HS-27A (cell line): Measurements from ENCODE around the gene KRT6B.

ENCODE experiments used
- DNase-seq: peaks from one replicate; pipeline ENCODE4 v3.0.0-alpha.2; 2012; ENCODE audit warnings: low read depth, missing footprints

KRT6B gene

DNA sequence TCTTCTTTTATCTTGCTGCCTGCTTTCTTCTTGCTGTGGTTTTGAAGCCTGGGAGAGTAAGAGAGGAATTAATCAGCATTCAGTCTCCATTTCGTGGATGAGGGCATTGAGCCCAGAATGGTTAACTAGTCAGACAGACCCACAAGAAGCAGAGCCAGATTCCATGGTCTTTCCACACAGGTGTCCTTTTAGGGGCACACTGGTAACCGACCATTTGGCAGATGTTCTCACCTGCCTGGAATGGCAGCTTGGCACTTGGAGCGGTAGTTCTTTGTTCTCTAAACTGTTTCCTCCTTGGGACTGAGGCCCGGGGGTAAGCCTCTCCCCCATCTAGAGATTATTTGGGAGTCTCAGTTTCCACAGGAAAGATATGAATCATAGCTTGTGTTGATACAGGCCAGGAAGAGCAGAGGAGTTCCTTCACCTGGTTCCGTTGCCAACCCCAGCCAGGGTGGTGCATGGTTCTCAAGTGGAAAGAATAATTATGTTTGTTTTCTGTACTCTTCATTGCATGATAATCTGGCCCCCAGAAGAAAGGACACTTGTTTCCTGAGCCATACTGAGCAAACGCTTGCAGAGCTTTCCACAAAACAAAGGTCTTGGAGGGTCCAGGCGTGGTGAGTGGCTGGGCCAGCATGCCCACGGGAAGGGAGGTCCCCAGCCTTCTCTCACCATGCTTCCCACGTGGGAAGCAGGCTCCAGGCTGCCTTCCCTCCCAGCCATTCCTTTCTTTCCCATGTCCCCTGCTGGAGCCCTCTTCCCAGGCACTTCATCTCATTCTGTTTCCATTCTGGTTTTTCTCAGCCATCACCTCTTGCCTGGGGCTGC, 15.7 kb downstream of the KRT6B start:
- no peak for DNase-seq

DNA sequence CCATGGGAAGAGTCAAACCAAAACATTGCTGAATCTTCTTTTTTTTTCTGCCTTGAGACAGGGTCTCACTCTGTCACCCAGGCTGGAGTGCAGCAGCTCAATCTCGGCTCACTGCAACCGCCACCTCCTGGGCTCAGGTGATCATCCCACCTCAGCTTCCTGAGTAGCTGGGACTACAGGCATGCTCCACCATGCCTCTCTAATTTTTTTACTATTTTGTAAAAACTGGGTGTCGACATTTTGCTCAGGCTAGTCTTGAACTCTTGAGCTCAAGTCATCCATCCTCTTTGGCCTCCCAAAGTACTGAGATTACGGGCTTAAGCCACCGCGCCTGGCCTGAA, 16.3 kb downstream of the KRT6B start:
- DNase-seq = no peak

GRCh38 chr12:52434760-52435530, 17.0 kb downstream of the KRT6B start:
- DNase-seq = no peak

GRCh38 chr12:52434081-52434733, 17.7 kb downstream of the KRT6B start, which contains the start of gene KRT75:
Gene KRT75, minus strand, starts transcription at chr12:52434371. Its CDS starts 67 bp downstream, at chr12:52434304.
- DNase-seq = no peak

GRCh38 chr12:52433501-52434080, 18.4 kb downstream of the KRT6B start:
- no peak for DNase-seq

- no peak for DNase-seq
Observed at GRCh38 chr12:52432559-52433207, 19.3 kb downstream of the KRT6B start.

DNA sequence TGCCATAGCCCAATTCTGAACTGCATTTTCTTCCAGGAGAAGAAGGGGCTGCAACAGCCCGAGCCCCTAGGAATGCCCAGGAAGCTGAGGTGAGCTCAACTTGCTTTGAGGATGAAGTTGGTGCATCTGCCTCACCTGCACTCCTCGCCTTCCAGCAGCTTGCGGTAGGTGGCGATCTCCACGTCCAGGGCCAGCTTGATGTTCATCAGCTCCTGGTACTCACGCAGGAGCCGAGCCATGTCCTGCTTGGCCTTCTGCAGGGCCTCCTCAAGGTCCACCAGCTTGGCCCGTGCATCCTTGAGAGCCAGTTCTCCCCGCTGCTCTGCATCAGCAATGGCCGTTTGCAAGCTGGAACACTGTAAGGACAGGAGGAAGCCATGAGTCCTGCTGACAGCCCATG, 23.8 kb downstream of the KRT6B start:
- no peak for DNase-seq

- no peak for DNase-seq
Observed at GRCh38 chr12:52427083-52427482, 24.9 kb downstream of the KRT6B start.

DNA sequence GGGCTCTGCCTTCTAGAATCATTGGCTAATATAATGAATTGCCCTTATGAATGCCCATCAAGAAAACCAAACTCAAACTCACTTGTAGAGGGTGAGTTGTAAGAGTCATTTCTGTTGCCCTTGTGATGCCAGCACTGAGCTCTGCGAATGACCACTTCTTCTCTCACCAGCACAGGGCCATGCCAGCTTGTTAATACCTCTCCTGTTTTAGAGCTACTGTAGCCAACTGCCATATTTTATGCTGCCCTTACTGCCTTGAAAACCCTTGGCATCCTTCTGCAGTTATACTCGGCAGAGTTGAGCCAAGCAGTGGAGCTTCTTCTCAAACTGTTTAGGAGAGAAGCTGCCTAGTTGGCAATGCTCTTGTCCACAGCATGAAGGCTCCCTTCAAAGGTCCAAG, 25.9 kb downstream of the KRT6B start:
- no peak for DNase-seq

- no peak for DNase-seq
Observed at GRCh38 chr12:52425466-52425865, 26.5 kb downstream of the KRT6B start.

DNA sequence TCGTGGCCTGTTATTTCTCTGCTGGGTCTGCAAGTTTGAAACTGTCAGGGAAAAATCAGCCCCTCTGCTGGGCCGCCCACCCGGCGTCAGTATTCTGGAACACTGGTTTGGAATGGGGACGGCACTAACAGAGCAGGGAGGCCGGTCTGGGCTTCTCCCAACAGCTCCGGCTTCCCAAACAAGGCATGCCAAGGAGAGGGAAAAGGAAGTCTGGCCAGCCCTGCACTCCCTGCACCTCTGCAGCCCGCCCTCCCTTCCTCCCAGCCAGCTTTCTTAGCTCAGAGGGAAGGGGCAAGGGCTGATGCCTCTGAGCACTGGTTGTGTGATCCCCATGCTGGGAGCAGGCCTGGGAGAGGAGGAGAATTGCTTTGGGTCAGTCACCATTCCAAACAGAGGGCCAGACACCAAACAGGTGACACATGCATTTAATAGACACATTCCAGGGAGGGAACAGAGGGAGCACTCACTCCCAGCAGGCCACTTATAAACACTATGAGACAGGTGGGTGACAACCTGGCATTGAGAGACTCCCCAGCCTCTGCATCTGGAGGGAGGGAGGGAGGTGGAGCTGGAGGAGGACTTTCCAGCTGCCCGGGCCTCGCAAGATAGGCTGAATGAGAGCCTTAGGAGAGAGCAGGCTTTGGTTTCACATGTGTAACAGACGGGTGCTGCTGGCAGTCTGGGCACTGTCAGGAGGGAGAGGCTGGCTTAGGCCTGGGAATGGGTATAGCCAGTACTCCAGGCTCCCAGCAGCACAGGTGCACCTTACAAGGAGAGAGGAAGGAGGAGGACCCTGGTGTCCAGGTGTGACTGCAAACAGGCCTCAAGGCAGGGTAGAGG, 28.1 kb downstream of the KRT6B start:
- no peak for DNase-seq

- no peak for DNase-seq
Observed at GRCh38 chr12:52423035-52423434, 28.9 kb downstream of the KRT6B start.

DNA sequence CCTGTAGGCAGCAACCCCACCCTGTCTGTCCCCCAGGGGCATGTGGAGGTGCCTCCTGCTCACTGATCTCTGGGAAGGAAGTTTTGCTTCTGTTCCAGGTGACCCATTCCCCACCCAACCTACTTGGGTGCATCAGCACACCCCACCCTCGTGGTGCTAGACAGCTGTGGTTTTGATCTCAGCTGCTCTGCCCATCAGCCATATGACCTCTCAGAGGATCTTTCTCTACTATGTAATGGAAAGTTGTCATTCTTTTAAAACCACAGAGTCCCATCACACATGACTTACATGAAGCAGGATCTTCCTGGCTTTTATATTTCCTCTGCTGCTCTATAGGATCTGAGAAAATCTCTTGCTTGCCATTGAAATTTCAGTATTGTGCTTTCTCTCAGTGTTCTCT, 32.3 kb downstream of the KRT6B start:
- no peak for DNase-seq

DNA sequence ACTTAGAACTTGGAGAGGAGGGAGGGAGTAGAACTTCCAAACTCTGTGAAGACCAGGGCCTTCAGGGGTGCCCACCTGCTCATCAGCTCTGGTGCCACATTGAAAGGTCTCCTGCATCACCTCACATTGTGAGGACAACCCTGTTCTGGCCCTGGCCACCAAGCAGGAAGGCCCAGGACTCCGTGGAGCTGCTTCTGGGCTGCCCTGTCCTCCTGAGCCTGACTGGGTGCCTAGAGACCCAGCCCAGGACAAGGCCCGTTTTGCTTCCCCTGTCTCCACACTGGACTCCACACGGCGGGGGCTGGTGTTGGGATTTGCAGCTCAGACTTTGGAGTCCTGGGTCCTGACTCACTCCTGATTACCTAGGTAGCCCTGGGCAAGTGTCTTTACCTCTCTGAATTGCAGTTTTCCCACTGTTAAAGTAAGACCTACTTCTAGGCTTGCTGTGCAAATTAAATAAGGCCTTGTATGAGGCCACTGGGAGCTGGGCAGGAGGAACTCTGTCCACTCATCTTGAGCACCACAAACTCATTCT, 33.3 kb downstream of the KRT6B start:
- no peak for DNase-seq

DNA sequence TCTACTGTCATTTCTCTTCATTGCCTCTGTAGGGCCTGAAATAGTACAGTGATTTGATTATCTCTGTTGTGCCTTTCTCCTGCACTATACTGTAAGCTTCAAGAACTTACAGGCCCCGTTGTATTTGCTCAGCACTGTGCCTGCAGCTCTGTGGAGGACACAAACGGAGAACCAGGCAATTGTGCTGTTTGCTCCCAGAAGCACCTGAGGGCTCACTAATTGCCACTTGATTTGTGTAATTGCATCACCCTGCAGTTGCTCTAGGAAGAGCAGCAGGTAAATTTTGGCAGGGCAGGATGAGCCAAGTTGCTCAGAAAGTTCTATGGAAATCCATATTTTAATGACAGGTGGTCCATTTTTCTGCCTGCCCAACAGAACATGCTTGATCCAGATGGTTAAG, 34.2 kb downstream of the KRT6B start:
- no peak for DNase-seq

DNA sequence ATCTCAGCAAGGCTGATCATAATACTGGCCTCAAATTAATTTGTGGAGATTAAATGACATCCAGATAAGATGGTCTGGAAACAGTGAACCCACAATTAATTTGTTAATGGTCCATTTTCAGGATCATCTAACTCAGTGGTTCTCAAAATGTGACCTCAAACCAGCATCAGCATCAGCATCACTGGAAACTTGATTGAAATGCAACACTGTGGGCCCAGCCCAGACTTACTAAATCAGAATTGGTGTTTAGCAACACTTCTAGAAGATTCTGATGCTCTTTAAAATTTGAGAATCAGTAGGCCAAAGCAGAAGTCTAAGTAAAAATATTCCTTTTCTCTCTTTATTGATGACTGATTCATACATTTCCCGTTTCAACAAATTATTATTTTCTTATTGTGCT, 35.2 kb downstream of the KRT6B start:
- no peak for DNase-seq

DNA sequence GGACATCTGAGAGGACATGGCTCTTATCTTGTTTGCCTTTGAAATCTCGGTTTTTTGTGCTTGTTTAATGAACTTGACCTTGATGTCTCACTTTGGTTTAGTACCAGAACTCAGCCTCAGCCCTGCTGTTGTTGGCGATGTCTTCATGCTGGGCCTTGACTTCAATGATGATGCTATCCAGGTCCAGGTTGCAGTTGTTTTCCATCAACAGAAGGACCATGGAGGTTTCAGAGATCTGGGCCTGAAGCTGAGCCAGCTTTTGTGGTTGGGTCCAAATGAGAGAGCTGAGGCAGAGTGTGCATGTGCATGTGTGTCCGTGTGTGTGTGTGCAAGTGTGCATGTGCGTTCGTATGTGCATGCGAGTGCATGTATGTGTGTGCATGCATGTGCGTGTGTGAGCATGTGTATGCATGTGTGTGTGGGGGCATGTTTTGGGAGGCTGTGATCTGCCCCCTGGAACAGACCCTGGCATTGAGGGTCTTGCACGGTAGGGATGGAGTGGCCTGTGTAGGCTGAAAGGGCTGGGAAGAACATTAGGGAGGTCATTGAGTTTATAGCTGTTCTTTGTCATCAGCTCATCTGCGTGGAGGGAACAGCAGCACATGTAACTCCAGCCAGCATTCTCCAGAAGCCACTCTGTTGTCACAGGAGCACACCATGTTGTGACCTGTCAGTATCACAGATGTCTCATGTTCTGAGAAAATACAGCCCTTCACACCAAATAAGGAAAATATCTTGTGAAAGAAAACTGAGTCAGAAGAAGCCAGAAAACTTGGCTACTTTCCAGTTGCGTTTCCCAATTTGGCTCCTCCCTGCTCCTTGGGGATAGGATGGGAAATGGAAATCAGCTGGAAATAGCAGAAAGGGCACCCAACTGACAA, 35.8 kb downstream of the KRT6B start:
- DNase-seq = peak; percentile 19

DNA sequence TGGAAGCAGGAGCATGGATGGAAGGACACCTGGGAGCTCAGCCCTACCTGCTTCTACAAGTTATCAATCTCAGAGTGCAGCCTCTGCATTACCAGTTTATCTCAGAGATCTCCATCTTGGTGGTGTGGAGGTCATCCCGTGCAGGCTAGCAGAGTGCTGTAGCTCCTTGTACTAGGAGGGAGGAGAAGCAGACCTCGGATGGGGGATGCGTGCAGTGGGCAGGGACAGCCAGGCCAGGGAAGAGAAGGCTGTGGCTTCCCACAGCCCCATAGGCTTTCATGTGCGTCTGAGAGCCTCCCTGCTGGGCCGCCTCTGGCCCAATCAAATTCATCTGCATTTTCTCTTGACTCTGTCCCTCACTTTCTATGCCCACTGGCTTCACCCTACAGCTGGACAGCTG, 37.0 kb downstream of the KRT6B start:
- no peak for DNase-seq

GRCh38 chr12:52413782-52414345, 38.1 kb downstream of the KRT6B start:
- DNase-seq = no peak
